WTC11 (cell line): Measurements from ENCODE around the gene SERTAD1. TPM values are rescaled to one million over a fixed set of nuclear protein-coding genes. Genes with fewer than 3 reads are reported as not detected.

ENCODE experiments used
- ATAC-seq: fragments of 200-7000 bp; cut with Tn5 transposase; 2 replicates; pipeline ENCODE4 v1.10.0; 2021; ENCODE audit warnings: mild to moderate bottlenecking, moderate library complexity
- CTCF ChIA-PET: fragments of 300-600 bp; sonication (Branson Sonifier 250); formaldehyde crosslinking; loops from one replicate; lab custom pipeline; 2021; ENCODE audit warnings: antibody characterized with exemption; lab: Charles Lee
- POLR2A ChIA-PET: fragments of 350-600 bp; sonication (Branson Sonifier 250); formaldehyde crosslinking; loops from one replicate; lab custom pipeline; 2021; ENCODE audit warnings: antibody characterized with exemption; lab: Charles Lee
- DNase-seq: peaks from one replicate; pipeline ENCODE4 v3.0.0; 2021; ENCODE audit warnings: low spot score
- H3K27ac Mint-ChIP-seq: 2 replicates; pipeline ENCODE4 v1.8.0; 2021; ENCODE audit warnings: mixed read lengths
- H3K27me3 Mint-ChIP-seq: 2 replicates; pipeline ENCODE4 v1.8.0; 2021; ENCODE audit warnings: low read depth, mild to moderate bottlenecking, moderate library complexity, mixed read lengths
- H3K36me3 Mint-ChIP-seq: 2 replicates; pipeline ENCODE4 v1.8.0; 2021; ENCODE audit warnings: mixed read lengths
- H3K4me1 Mint-ChIP-seq: 2 replicates; pipeline ENCODE4 v1.8.0; 2022; ENCODE audit warnings: mixed read lengths
- H3K4me3 Mint-ChIP-seq: 2 replicates; pipeline ENCODE4 v1.8.0; 2021; ENCODE audit warnings: mild to moderate bottlenecking, moderate library complexity, mixed read lengths
- H3K9me3 Mint-ChIP-seq: 2 replicates; pipeline ENCODE4 v1.8.0; 2021; ENCODE audit warnings: mixed read lengths
- E2F5 ChIP-seq: sonication (generic); formaldehyde crosslinking; IDR thresholded peaks from 2 replicates; pipeline ENCODE4 v1.8.1; 2022; ENCODE audit warnings: mild to moderate bottlenecking, moderate library complexity, missing genetic modification reagents
- FOXP1 ChIP-seq: sonication (generic); formaldehyde crosslinking; IDR thresholded peaks from 2 replicates; pipeline ENCODE4 v1.8.0; 2022; ENCODE audit warnings: missing genetic modification reagents, mild to moderate bottlenecking, moderate library complexity, borderline replicate concordance
- NFE2L1 ChIP-seq: sonication (generic); formaldehyde crosslinking; IDR thresholded peaks from 2 replicates; pipeline ENCODE4 v1.8.1; 2023; ENCODE audit warnings: missing genetic modification reagents
- PREB ChIP-seq: sonication (generic); formaldehyde crosslinking; IDR thresholded peaks from 2 replicates; pipeline ENCODE4 v1.8.1; 2022; ENCODE audit warnings: mild to moderate bottlenecking, missing genetic modification reagents, moderate library complexity, borderline replicate concordance
- TP53 ChIP-seq: sonication (generic); formaldehyde crosslinking; IDR thresholded peaks from 2 replicates; pipeline ENCODE4 v1.8.1; 2023; ENCODE audit warnings: mild to moderate bottlenecking, missing genetic modification reagents
- USF1 ChIP-seq: sonication (generic); formaldehyde crosslinking; IDR thresholded peaks from 2 replicates; pipeline ENCODE4 v1.8.0; 2022; ENCODE audit warnings: mild to moderate bottlenecking, missing genetic modification reagents
- ZBTB21 ChIP-seq: sonication (generic); formaldehyde crosslinking; IDR thresholded peaks from 2 replicates; pipeline ENCODE4 v1.8.1; 2023; ENCODE audit warnings: mild to moderate bottlenecking, missing genetic modification reagents, borderline replicate concordance
- ZNF121 ChIP-seq: sonication (generic); formaldehyde crosslinking; IDR thresholded peaks from 2 replicates; pipeline ENCODE4 v1.8.0; 2023; ENCODE audit warnings: missing genetic modification reagents
- ZNF232 ChIP-seq: sonication (generic); formaldehyde crosslinking; IDR thresholded peaks from 2 replicates; pipeline ENCODE4 v1.8.0; 2022; ENCODE audit warnings: mild to moderate bottlenecking, missing genetic modification reagents
- ZNF263 ChIP-seq: sonication (generic); formaldehyde crosslinking; IDR thresholded peaks from 2 replicates; pipeline ENCODE4 v1.8.1; 2022; ENCODE audit warnings: low read depth, mild to moderate bottlenecking, moderate library complexity, missing genetic modification reagents
- ZNF281 ChIP-seq: sonication (generic); formaldehyde crosslinking; IDR thresholded peaks from 2 replicates; pipeline ENCODE4 v1.8.0; 2023; ENCODE audit warnings: mild to moderate bottlenecking, missing genetic modification reagents
- ZNF317 ChIP-seq: sonication (generic); formaldehyde crosslinking; IDR thresholded peaks from 2 replicates; pipeline ENCODE4 v1.8.1; 2023; ENCODE audit warnings: low read depth, mild to moderate bottlenecking, moderate library complexity, missing genetic modification reagents, borderline replicate concordance
- ZNF396 ChIP-seq: fragments of 250-450 bp; sonication (Bioruptor Pico); IDR thresholded peaks from 2 replicates; pipeline ENCODE4 v1.8.0; 2021; ENCODE audit warnings: mild to moderate bottlenecking, moderate library complexity, borderline replicate concordance
- ZNF532 ChIP-seq: fragments of 250-450 bp; sonication (Bioruptor Pico); IDR thresholded peaks from 2 replicates; pipeline ENCODE4 v1.9.0; 2021; ENCODE audit warnings: mild to moderate bottlenecking, borderline replicate concordance
- total RNA-seq: library from RNA; stranded (reverse); gene quantifications from 3 replicates; pipeline ENCODE4 v1.2.3, GENCODE V29; 2021
- TF ChIP-seq, protein P1 (sequence below): sonication (generic); formaldehyde crosslinking; IDR thresholded peaks from 2 replicates; pipeline ENCODE4 v1.8.0; 2022; ENCODE audit warnings: mild to moderate bottlenecking, missing genetic modification reagents
- TF ChIP-seq, protein P2 (sequence below): sonication (generic); formaldehyde crosslinking; IDR thresholded peaks from 2 replicates; pipeline ENCODE4 v1.8.1; 2022; ENCODE audit warnings: low read depth, mild to moderate bottlenecking, moderate library complexity, missing genetic modification reagents, borderline replicate concordance
- TF ChIP-seq, protein P3 (sequence below): fragments of 250-450 bp; sonication (Bioruptor Pico); conservative IDR thresholded peaks from 2 replicates; pipeline ENCODE4 v1.9.0; 2021; ENCODE audit warnings: mild to moderate bottlenecking

The SERTAD1 gene
- total RNA-seq, 1 experiment from 2014 or later, result 6.8 TPM

- TF ChIP-seq ZNF532 (CRISPR knock-in tag) (no peak), FOXP1 (CRISPR knock-in tag) (no peak), NFE2L1 (CRISPR knock-in tag) (no peak)
Measured at GRCh38 chr19:40393894-40394815, 31.6 kb downstream of the SERTAD1 start (continued).

- Mint-ChIP-seq H3K4me1 (peaks cover 4% of the 10 kb centered on the region; the same call in 1 of the 2 replicates), H3K27ac (no peak overlapping the region), H3K4me3 (no peak overlapping the region), H3K27me3 (peaks cover 12% of the 10 kb centered on the region), H3K36me3 (no peaks in the 10 kb centered on the region), H3K9me3 (no peaks in the 10 kb centered on the region)
- ChIA-PET POLR2A (no interaction called here), CTCF (no interaction called here)
- DNase-seq (no peak), ATAC-seq (peak; percentile 49)
- no peak for TF ChIP-seq NFE2L1 (CRISPR knock-in tag)
- TF ChIP-seq ZNF263 (CRISPR knock-in tag), result no peak
- no peak for TF ChIP-seq ZNF317 (CRISPR knock-in tag)
- no peak for TF ChIP-seq USF1 (CRISPR knock-in tag)
- TF ChIP-seq ZBTB21 (CRISPR knock-in tag), result no peak
- TF ChIP-seq PREB, result no peak
- TF ChIP-seq, protein P1, sequence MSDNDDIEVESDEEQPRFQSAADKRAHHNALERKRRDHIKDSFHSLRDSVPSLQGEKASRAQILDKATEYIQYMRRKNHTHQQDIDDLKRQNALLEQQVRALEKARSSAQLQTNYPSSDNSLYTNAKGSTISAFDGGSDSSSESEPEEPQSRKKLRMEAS, result no peak
- TF ChIP-seq ZNF281 (CRISPR knock-in tag), result no peak
- no peak for TF ChIP-seq ZNF121 (CRISPR knock-in tag)
- TF ChIP-seq FOXP1 (CRISPR knock-in tag), result no peak
- TF ChIP-seq TP53 (CRISPR knock-in tag), result no peak
- no peak for TF ChIP-seq ZNF396
- TF ChIP-seq, protein P2, sequence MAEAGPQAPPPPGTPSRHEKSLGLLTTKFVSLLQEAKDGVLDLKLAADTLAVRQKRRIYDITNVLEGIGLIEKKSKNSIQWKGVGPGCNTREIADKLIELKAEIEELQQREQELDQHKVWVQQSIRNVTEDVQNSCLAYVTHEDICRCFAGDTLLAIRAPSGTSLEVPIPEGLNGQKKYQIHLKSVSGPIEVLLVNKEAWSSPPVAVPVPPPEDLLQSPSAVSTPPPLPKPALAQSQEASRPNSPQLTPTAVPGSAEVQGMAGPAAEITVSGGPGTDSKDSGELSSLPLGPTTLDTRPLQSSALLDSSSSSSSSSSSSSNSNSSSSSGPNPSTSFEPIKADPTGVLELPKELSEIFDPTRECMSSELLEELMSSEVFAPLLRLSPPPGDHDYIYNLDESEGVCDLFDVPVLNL, result no peak
- TF ChIP-seq ZNF232 (CRISPR knock-in tag), result no peak
- TF ChIP-seq, protein P3, sequence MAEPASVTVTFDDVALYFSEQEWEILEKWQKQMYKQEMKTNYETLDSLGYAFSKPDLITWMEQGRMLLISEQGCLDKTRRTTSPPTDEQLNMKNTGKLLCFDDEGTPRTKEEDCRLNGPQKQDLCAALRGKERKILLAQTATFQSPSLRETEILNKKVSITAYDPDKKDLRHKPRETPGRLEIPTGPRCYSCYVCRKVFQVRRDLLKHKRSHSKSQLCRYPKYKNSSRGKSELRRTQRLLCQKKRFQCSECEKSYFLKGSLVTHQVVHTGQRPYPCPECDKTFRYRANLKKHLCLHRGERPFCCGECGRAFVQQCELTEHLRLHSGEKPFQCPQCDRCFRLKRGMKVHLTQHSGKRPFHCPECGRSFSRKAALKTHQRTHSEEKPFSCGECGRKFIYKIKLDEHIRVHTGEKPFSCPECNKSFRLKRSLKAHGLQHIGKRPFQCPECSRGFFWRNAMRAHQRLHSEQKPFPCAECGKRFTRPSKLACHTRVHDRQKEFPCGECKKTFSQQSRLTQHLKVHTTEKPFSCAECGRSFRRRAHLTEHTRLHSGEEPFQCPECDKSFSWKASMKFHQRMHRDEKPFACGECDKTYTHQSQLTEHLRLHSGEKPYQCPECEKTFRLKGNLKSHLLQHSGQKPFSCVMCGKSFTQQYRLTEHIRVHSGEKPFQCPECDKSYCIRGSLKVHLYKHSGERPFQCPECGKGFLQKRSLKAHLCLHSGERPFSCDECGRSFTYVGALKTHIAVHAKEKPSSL (CRISPR knock-in tag), result no peak
- no peak for TF ChIP-seq E2F5
Measured at GRCh38 chr19:40392894-40393517, 32.8 kb downstream of the SERTAD1 start.
